ENCODE measurements around the gene DAGLB. TPM values are rescaled to one million over a fixed set of nuclear protein-coding genes. Genes with fewer than 3 reads are reported as not detected.
A peak's percentile ranks its signal among the peaks of the same experiment; 100 is the strongest.

The DAGLB gene
- total and polyA plus RNA-seq, 2 of the 8 experiments (the other 6 are each of a cell fraction or from before 2014, with no cell fraction given) = 27.0 to 39.6 TPM

GRCh38 chr7:6489612-6490011, 41.9 kb upstream of the DAGLB start:
- no peak overlapping the region for H4K91ac ChIP-seq (replicated peaks; ENCODE audit: insufficient read length, low read length)

More at GRCh38 chr7:6489612-6490011, 41.9 kb upstream of the DAGLB start:
- Histone ChIP-seq H2BK120ac (replicated peaks; ENCODE audit: low read depth, low read length) (no peak overlapping the region), H2AK5ac (ENCODE audit: low read depth, low read length) (no peak overlapping the region), H3K79me2 (ENCODE audit: control insufficient read depth in 1 of 2, insufficient read depth in 2 of 2, low read length in 2 of 2) (no peaks in the 10 kb centered on the region), H3K23me2 (ENCODE audit: low read depth, low read length) (no peaks in the 10 kb centered on the region), H4K5ac (ENCODE audit: insufficient read length, low read depth, low read length) (no peak overlapping the region), H3K4me2 (ENCODE audit: insufficient read depth in 1 of 2, low read depth in 2 of 2, low read length in 2 of 2) (no peak overlapping the region), H4K20me1 (replicated peaks in 1 of 2; ENCODE audit: control insufficient read depth in 1 of 2, insufficient read depth in 2 of 2, low read length in 2 of 2) (no peaks in the 10 kb centered on the region), H4K8ac (ENCODE audit: extremely low read depth, insufficient read depth, low read length) (no peak overlapping the region), H3K56ac (replicated peaks; ENCODE audit: insufficient read length, low read depth, low read length) (no peak overlapping the region), H2BK12ac (ENCODE audit: low read depth, low read length) (no peak overlapping the region), H3K79me1 (ENCODE audit: low read depth, low read length) (no peaks in the 10 kb centered on the region), H3K23ac (ENCODE audit: insufficient read length) (no peak overlapping the region), H3K9me3 (ENCODE audit: insufficient read depth in 2 of 2, low read depth in 1 of 2, low read length in 1 of 2) (peaks cover 0 to 5% of the 10 kb centered on the region in 2 experiments; a peak in 2 of 4 replicates), H3K14ac (ENCODE audit: insufficient read length) (no peak overlapping the region), H3K4ac (replicated peaks; ENCODE audit: insufficient read length, low read depth, low read length) (no peak overlapping the region), H3K18ac (ENCODE audit: extremely low read depth, low read length) (no peak overlapping the region), H3K4me1 (replicated peaks in 1 of 4; ENCODE audit: control insufficient read depth in 3 of 4, insufficient read depth in 4 of 4, low read length in 3 of 4) (peaks cover 0 to under 1% (median 0%) of the 10 kb centered on the region in 4 experiments; a peak in 1 of 7 replicates), H2BK15ac (ENCODE audit: low read length) (no peak overlapping the region), H3K36me3 (ENCODE audit: control insufficient read depth in 2 of 4, insufficient read depth in 4 of 4, low read length in 3 of 4) (no peaks in the 10 kb centered on the region), H3K4me3 (ENCODE audit: extremely low read depth in 1 of 4, insufficient read depth in 2 of 4, low read depth in 3 of 4, low read length in 4 of 4) (no peak overlapping the region), H2BK5ac (ENCODE audit: low read depth, low read length) (no peak overlapping the region), H3K27ac (ENCODE audit: low read depth, low read length) (no peak overlapping the region), H3K27me3 (replicated peaks in 1 of 4; ENCODE audit: control insufficient read depth in 3 of 4, extremely low read depth in 1 of 4, insufficient read depth in 3 of 4, low read length in 3 of 4) (peaks cover 0 to 3% (median 0%) of the 10 kb centered on the region in 4 experiments; a peak in 1 of 7 replicates), H2AFZ (ENCODE audit: low read length) (no peak overlapping the region), H3K9ac (replicated peaks in 1 of 4; ENCODE audit: extremely low read depth in 1 of 4, low read depth in 3 of 4, low read length in 3 of 4) (no peak overlapping the region), H2BK20ac (ENCODE audit: low read length) (no peak overlapping the region)
- WGBS, 2 experiments (ENCODE audit: extremely low coverage in 1 of 2, insufficient coverage in 1 of 2, insufficient read length in 1 of 2, insufficient replicate concordance in 2 of 2, low coverage in 1 of 2, low lambda C conversion rate in 2 of 2, missing lambda C conversion rate in 1 of 2) = 52% methylated on average over 1 of the region's 1 CpG; no CpG with 5 or more reads in 1 of the 2 experiments
- ChIA-PET POLR2A (ENCODE audit: partially characterized antibody) (interaction anchor here (1.5 to 1.7 kb wide), 2 partner anchors 8 to 9 kb away, joined by 4 to 6 read pairs; no protein-coding TSS in a partner anchor), CTCF (ENCODE audit: partially characterized antibody) (interaction anchor here (1.0 to 1.4 kb wide), 2 partner anchors 22 to 73 kb away, joined by 3 read pairs; no protein-coding TSS in a partner anchor)
- DNase-seq (ENCODE audit: low read depth in 1 of 2, low spot score in 2 of 2) (no peak), FAIRE-seq (no peak)
- TF ChIP-seq CTCF (IDR thresholded peaks at IDR 0.05; ENCODE audit: control extremely low read depth in 1 of 3, insufficient read depth in 1 of 3, low read depth in 1 of 3, low read length in 3 of 3) (peak in 1 of 3 experiments; percentile 18; a peak in 1 of 4 replicates), RAD21 (IDR thresholded peaks at IDR 0.05 in 1 of 2, conservative IDR thresholded peaks at IDR 0.05 in 1 of 2; ENCODE audit: low read depth in 2 of 2, low read length in 2 of 2) (0 out of 4 replicates have a peak, but pooled peaks of 1 of the 2 experiments have one; percentile 25), CBX8 (IDR thresholded peaks at IDR 0.05; ENCODE audit: borderline replicate concordance, low read depth, low read length) (no peak), NANOG (IDR thresholded peaks at IDR 0.05; ENCODE audit: insufficient read depth, low read depth, low read length, poor library complexity, severe bottlenecking) (no peak)
